Kidney capillary endothelial cell (primary cell): ENCODE data around the gene REG3G.
"Not testable (repeated sequence)": the region's sequence is repeated elsewhere in the genome, so short reads cannot be mapped to it uniquely, and the experiment has no call there.

ENCODE experiments used
- DNase-seq: peaks from one replicate; pipeline ENCODE4 v3.0.0-alpha.2; 2018; ENCODE audit warnings: low spot score

Gene REG3G

GRCh38 chr2:79026061-79026460, 559 bp downstream of the REG3G start:
- DNase-seq: no peak

- no peak for DNase-seq
Measured at GRCh38 chr2:79039944-79040343, 14.4 kb downstream of the REG3G start.

GRCh38 chr2:79041032-79041448, 15.5 kb downstream of the REG3G start:
- peak; percentile 1 for DNase-seq

- not testable (repeated sequence) for DNase-seq
Measured at GRCh38 chr2:79053486-79053885, 28.0 kb downstream of the REG3G start.

- not testable (repeated sequence) for DNase-seq
Measured at GRCh38 chr2:79054769-79055168, 29.3 kb downstream of the REG3G start.

- DNase-seq: no peak
Measured at GRCh38 chr2:79065201-79065600, 39.7 kb downstream of the REG3G start.

- DNase-seq: no peak
Measured at GRCh38 chr2:79071078-79071477, 45.6 kb downstream of the REG3G start.
